ENCODE data around the gene MAPKAP1.

Gene MAPKAP1

DNA sequence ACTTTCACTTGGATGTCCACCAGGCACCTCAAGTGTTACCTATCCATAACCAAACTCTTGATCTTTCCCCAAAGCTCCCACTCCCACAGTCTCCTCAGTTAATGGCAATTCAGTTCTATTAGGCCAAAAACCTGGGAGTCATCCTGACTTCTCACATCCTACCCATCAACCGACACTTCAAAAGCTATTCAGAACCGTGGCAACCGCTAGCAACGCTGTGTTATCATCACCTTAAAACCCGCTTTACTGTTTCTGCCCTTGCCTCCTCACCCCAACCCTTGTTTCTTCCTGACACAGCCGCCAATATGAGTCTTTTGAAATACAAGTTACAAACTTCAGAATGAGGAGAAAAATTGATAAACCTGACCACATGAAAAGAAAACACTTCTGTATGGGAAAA is 46.5 kb downstream of the MAPKAP1 start:
- POLR2A ChIA-PET, result no interaction called here
- no peak for DNase-seq (ENCODE audit: extremely low spot score)
- CTCF ChIA-PET, result interaction anchor here (0.7 kb wide), 1 partner anchor 13 kb away, joined by 4 read pairs; no protein-coding TSS in a partner anchor
- TF ChIP-seq L3MBTL2 (conservative IDR thresholded peaks at IDR 0.05) (no peak), FOXA1 (IDR thresholded peaks at IDR 0.05) (no peak), CTBP1 (IDR thresholded peaks at IDR 0.05; ENCODE audit: borderline replicate concordance) (no peak), FOXM1 (IDR thresholded peaks at IDR 0.05; ENCODE audit: borderline replicate concordance) (no peak), SUZ12 (IDR thresholded peaks at IDR 0.05) (no peak), ZNF384 (IDR thresholded peaks at IDR 0.05) (no peak), TARDBP (IDR thresholded peaks at IDR 0.05) (no peak), HDGF (IDR thresholded peaks at IDR 0.05; ENCODE audit: borderline replicate concordance) (no peak), LEF1 (IDR thresholded peaks at IDR 0.05; ENCODE audit: borderline replicate concordance) (no peak), BHLHE40 (IDR thresholded peaks at IDR 0.05; ENCODE audit: borderline replicate concordance) (no peak)

- ChIA-PET POLR2A (no interaction called here), CTCF (interaction anchor here (0.7 kb wide), 1 partner anchor 14 kb away, joined by 4 read pairs; no protein-coding TSS in a partner anchor)
- TF ChIP-seq FOXM1 (IDR thresholded peaks at IDR 0.05; ENCODE audit: borderline replicate concordance) (no peak), CTBP1 (IDR thresholded peaks at IDR 0.05; ENCODE audit: borderline replicate concordance) (no peak), NFRKB (IDR thresholded peaks at IDR 0.05) (no peak), FOXA1 (IDR thresholded peaks at IDR 0.05) (no peak), L3MBTL2 (conservative IDR thresholded peaks at IDR 0.05) (no peak), TARDBP (IDR thresholded peaks at IDR 0.05) (no peak), SP1 (IDR thresholded peaks at IDR 0.05) (no peak), SUZ12 (IDR thresholded peaks at IDR 0.05) (no peak), FOXK2 (IDR thresholded peaks at IDR 0.05) (no peak), ZNF384 (IDR thresholded peaks at IDR 0.05) (no peak), ELF4 (IDR thresholded peaks at IDR 0.05) (no peak), LEF1 (IDR thresholded peaks at IDR 0.05; ENCODE audit: borderline replicate concordance) (no peak), HDGF (IDR thresholded peaks at IDR 0.05; ENCODE audit: borderline replicate concordance) (no peak), ARNT (IDR thresholded peaks at IDR 0.05) (no peak)
- TF ChIP-seq, protein P1, sequence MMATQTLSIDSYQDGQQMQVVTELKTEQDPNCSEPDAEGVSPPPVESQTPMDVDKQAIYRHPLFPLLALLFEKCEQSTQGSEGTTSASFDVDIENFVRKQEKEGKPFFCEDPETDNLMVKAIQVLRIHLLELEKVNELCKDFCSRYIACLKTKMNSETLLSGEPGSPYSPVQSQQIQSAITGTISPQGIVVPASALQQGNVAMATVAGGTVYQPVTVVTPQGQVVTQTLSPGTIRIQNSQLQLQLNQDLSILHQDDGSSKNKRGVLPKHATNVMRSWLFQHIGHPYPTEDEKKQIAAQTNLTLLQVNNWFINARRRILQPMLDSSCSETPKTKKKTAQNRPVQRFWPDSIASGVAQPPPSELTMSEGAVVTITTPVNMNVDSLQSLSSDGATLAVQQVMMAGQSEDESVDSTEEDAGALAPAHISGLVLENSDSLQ (IDR thresholded peaks at IDR 0.05), result no peak
- no peak for DNase-seq (ENCODE audit: extremely low spot score)
These were observed 47.1 kb downstream of the MAPKAP1 start for GRCh38 chr9:125659954-125660353.

DNA sequence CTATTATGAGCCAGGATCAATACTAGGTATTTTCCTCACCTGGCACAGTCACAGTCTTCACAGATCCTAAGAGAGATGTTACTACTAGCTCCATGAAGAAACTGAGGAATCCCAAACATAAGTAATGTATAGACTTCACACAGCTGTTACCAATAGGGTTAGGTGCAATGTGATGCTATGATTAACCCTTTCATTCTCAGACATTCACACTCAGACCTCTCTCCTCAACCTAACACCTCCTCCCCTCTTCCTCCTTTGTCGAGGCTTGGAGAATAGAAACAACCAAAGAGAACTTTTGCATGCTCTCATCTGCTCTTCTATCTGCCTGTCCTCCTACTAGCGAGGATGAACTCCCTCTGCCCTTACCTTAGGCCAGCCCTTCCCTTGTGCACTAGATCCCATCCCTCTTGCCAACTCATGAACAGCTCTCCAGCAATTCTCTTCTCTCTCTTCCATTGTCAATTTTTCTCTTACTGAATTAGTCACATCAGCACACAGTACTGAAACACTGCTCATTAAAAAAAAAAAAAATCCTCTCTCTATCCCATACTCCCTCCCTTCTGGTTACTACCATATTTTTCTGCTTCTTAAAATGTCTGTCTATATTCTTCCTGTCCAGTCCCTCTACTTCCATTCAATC is 47.7 kb downstream of the MAPKAP1 start:
- POLR2A ChIA-PET, result no interaction called here
- TF ChIP-seq CTBP1 (IDR thresholded peaks at IDR 0.05; ENCODE audit: borderline replicate concordance) (no peak), SP1 (IDR thresholded peaks at IDR 0.05) (no peak), FOXM1 (IDR thresholded peaks at IDR 0.05; ENCODE audit: borderline replicate concordance) (no peak), FOXK2 (IDR thresholded peaks at IDR 0.05) (no peak), BHLHE40 (IDR thresholded peaks at IDR 0.05; ENCODE audit: borderline replicate concordance) (no peak), TARDBP (IDR thresholded peaks at IDR 0.05) (no peak), ARNT (IDR thresholded peaks at IDR 0.05) (no peak), ELF4 (IDR thresholded peaks at IDR 0.05) (no peak), HDGF (IDR thresholded peaks at IDR 0.05; ENCODE audit: borderline replicate concordance) (no peak), ZNF384 (IDR thresholded peaks at IDR 0.05) (no peak), NFRKB (IDR thresholded peaks at IDR 0.05) (no peak), FOXA1 (IDR thresholded peaks at IDR 0.05) (no peak), L3MBTL2 (conservative IDR thresholded peaks at IDR 0.05) (no peak), LEF1 (IDR thresholded peaks at IDR 0.05; ENCODE audit: borderline replicate concordance) (no peak), SUZ12 (IDR thresholded peaks at IDR 0.05) (no peak)
- TF ChIP-seq, protein P1 (IDR thresholded peaks at IDR 0.05), result no peak
- CTCF ChIA-PET, result no interaction called here
- no peak for DNase-seq (ENCODE audit: extremely low spot score)

- DNase-seq (ENCODE audit: extremely low spot score), result no peak
- ChIA-PET POLR2A (no interaction called here), CTCF (interaction anchor here (0.6 to 0.8 kb wide), 2 partner anchors 30 to 604 kb away, joined by 3 to 4 read pairs; no protein-coding TSS in a partner anchor)
- TF ChIP-seq ZNF384 (IDR thresholded peaks at IDR 0.05) (no peak), NFRKB (IDR thresholded peaks at IDR 0.05) (no peak), L3MBTL2 (conservative IDR thresholded peaks at IDR 0.05) (no peak), ARNT (IDR thresholded peaks at IDR 0.05) (no peak), FOXA1 (IDR thresholded peaks at IDR 0.05) (no peak), SUZ12 (IDR thresholded peaks at IDR 0.05) (no peak), FOXK2 (IDR thresholded peaks at IDR 0.05) (no peak)
- TF ChIP-seq, protein P1 (IDR thresholded peaks at IDR 0.05), result no peak
These were observed 50.4 kb downstream of the MAPKAP1 start for GRCh38 chr9:125656560-125656959.

GRCh38 chr9:125655691-125656410 is 51.2 kb downstream of the MAPKAP1 start:
- TF ChIP-seq BHLHE40 (IDR thresholded peaks at IDR 0.05; ENCODE audit: borderline replicate concordance) (no peak), ARNT (IDR thresholded peaks at IDR 0.05) (no peak), L3MBTL2 (conservative IDR thresholded peaks at IDR 0.05) (no peak), TARDBP (IDR thresholded peaks at IDR 0.05) (no peak), CTBP1 (IDR thresholded peaks at IDR 0.05; ENCODE audit: borderline replicate concordance) (no peak), LEF1 (IDR thresholded peaks at IDR 0.05; ENCODE audit: borderline replicate concordance) (no peak), SP1 (IDR thresholded peaks at IDR 0.05) (no peak), FOXA1 (IDR thresholded peaks at IDR 0.05) (no peak), HDGF (IDR thresholded peaks at IDR 0.05; ENCODE audit: borderline replicate concordance) (no peak), ZNF384 (IDR thresholded peaks at IDR 0.05) (no peak), ELF4 (IDR thresholded peaks at IDR 0.05) (no peak)
- TF ChIP-seq, protein P1 (IDR thresholded peaks at IDR 0.05), result no peak
- POLR2A ChIA-PET, result no interaction called here
- no peak for DNase-seq (ENCODE audit: extremely low spot score)
- CTCF ChIA-PET, result interaction anchor here (0.6 kb wide), 1 partner anchor 605 kb away, joined by 3 read pairs; no protein-coding TSS in a partner anchor

Measured in HEK293T (cell line).